OCI-LY7 (cell line): ENCODE data around the gene KANK2. TPM values are rescaled to one million over a fixed set of nuclear protein-coding genes. Genes with fewer than 3 reads are reported as not detected.
A peak's percentile ranks its signal among the peaks of the same experiment; 100 is the strongest.

ENCODE experiments used
- BruUV-seq: library from RNA; stranded (reverse); fragments of 400-500 nt; replicated peaks from 2 replicates; lab custom pipeline; 2021; lab: Mats Ljungman, UMichigan
- CTCF ChIA-PET: fragments of 300-600 bp; sonication (Branson Sonifier 250); formaldehyde crosslinking; loops from one replicate; lab custom pipeline; 2022; ENCODE audit warnings: antibody characterized with exemption; ENCODE audit not compliant: unreplicated experiment; lab: Charles Lee
- POLR2A ChIA-PET: fragments of 300-600 bp; sonication (Branson Sonifier 250); formaldehyde crosslinking; loops from one replicate; lab custom pipeline; 2022; ENCODE audit warnings: antibody characterized with exemption; lab: Charles Lee
- DNase-seq: peaks from one replicate; pipeline ENCODE4 v3.0.0-alpha.2; 2015; ENCODE audit warnings: low spot score
- H2AFZ ChIP-seq: fragments of 200-600 bp; sonication (generic), shearing (Covaris generic); 2 replicates; pipeline ENCODE4 v1.6.1; 2014; ENCODE audit warnings: mild to moderate bottlenecking, antibody characterized with exemption, low read length, moderate library complexity
- H3K27ac ChIP-seq: fragments of 200-600 bp; sonication (generic); 2 replicates; pipeline ENCODE4 v1.5.1; 2014; ENCODE audit warnings: mixed run types, low read depth, mild to moderate bottlenecking, moderate library complexity, low read length, inconsistent platforms; ENCODE audit not compliant: poor library complexity, severe bottlenecking
- H3K36me3 ChIP-seq: fragments of 200-600 bp; sonication (generic); 2 replicates; pipeline ENCODE4 v1.6.1; 2014; ENCODE audit warnings: mild to moderate bottlenecking, antibody characterized with exemption, low read length, moderate library complexity, mixed read lengths; ENCODE audit not compliant: insufficient read depth
- H3K4me1 ChIP-seq: fragments of 200-600 bp; sonication (generic); 2 replicates; pipeline ENCODE4 v1.5.1; 2014; ENCODE audit warnings: mild to moderate bottlenecking, low read length; ENCODE audit not compliant: insufficient read depth, poor library complexity, severe bottlenecking
- H3K4me2 ChIP-seq: fragments of 200-600 bp; sonication (generic); 2 replicates; pipeline ENCODE4 v1.6.1; 2014; ENCODE audit warnings: mild to moderate bottlenecking, low read length
- H3K4me3 ChIP-seq: fragments of 200-600 bp; sonication (generic); 2 replicates; pipeline ENCODE4 v1.5.1; 2014; ENCODE audit warnings: mild to moderate bottlenecking, low read depth, low read length; ENCODE audit not compliant: poor library complexity, severe bottlenecking
- H3K79me2 ChIP-seq: fragments of 200-600 bp; sonication (generic); 2 replicates; pipeline ENCODE4 v1.6.1; 2016; ENCODE audit warnings: low read depth, mild to moderate bottlenecking, low read length, moderate library complexity, mixed read lengths; ENCODE audit not compliant: insufficient read depth
- H3K9me2 ChIP-seq: fragments of 200-600 bp; sonication (generic); 2 replicates; pipeline ENCODE4 v1.6.1; 2016; ENCODE audit warnings: mild to moderate bottlenecking, low read length, mixed read lengths; ENCODE audit not compliant: insufficient read depth
- H3K9me3 ChIP-seq: fragments of 200-600 bp; sonication (generic); 2 replicates; pipeline ENCODE4 v1.6.1; 2014; ENCODE audit warnings: mild to moderate bottlenecking, mixed run types, low read length, mixed read lengths
- H4K20me1 ChIP-seq: fragments of 200-600 bp; sonication (generic); 2 replicates; pipeline ENCODE4 v1.6.1; 2014; ENCODE audit warnings: mild to moderate bottlenecking, antibody characterized with exemption, low read length, moderate library complexity, mixed read lengths; ENCODE audit not compliant: insufficient read depth
- EZH2phosphoT487 ChIP-seq: fragments of 200-600 bp; sonication (generic); IDR thresholded peaks from 2 replicates; pipeline ENCODE4 v1.6.1; 2018; ENCODE audit warnings: low read depth, borderline replicate concordance, mild to moderate bottlenecking, mixed run types, antibody characterized with exemption, low read length, moderate library complexity, mixed read lengths
- intact Hi-C: fragments of 100-400 bp; cut with micrococcal nuclease; formaldehyde crosslinking; loops from one replicate; pipeline ENCODE4 v1.10.0; 2022; ENCODE audit not compliant: unreplicated experiment
- total RNA-seq, 2 experiments: library from RNA; depleted of rRNA in 1 of 2; stranded (reverse); fragments of >200 nt in 1 of 2; shearing (Covaris generic) in 1 of 2; gene quantifications; 2 replicates each; pipeline ENCODE4 v1.2.3, GENCODE V29; 2014 to 2022
- TF ChIP-seq, protein P1 (sequence below): fragments of 200-600 bp; sonication (generic); conservative IDR thresholded peaks from 2 replicates; pipeline ENCODE4 v1.5.1; 2014; ENCODE audit warnings: mild to moderate bottlenecking, antibody characterized with exemption, low read length, moderate library complexity, mixed read lengths

The KANK2 gene
- total RNA-seq, 2 experiments from 2014 or later, result 174 to 186 TPM

- H4K20me1 ChIP-seq, result no peaks in the 10 kb centered on the region
- ChIA-PET POLR2A (interaction anchor here (0.7 to 1.4 kb wide), 3 partner anchors 10 to 221 kb away, joined by 3 to 5 read pairs (median 3); no protein-coding TSS in a partner anchor), CTCF (no interaction called here)
- H3K79me2 ChIP-seq, result peaks cover 60% of the 10 kb centered on the region
- peak overlapping the region; percentile 58 for H3K4me3 ChIP-seq
- BruUV-seq, result no TSS peak
- H3K27ac ChIP-seq, result peak overlapping the region; percentile 95
- H3K9me2 ChIP-seq, result no peaks in the 10 kb centered on the region
- peak overlapping the region; percentile 63 for H3K4me2 ChIP-seq
- peaks cover 80% of the 10 kb centered on the region for H3K4me1 ChIP-seq
- H2AFZ ChIP-seq, result no peak overlapping the region
- TF ChIP-seq, protein P1, sequence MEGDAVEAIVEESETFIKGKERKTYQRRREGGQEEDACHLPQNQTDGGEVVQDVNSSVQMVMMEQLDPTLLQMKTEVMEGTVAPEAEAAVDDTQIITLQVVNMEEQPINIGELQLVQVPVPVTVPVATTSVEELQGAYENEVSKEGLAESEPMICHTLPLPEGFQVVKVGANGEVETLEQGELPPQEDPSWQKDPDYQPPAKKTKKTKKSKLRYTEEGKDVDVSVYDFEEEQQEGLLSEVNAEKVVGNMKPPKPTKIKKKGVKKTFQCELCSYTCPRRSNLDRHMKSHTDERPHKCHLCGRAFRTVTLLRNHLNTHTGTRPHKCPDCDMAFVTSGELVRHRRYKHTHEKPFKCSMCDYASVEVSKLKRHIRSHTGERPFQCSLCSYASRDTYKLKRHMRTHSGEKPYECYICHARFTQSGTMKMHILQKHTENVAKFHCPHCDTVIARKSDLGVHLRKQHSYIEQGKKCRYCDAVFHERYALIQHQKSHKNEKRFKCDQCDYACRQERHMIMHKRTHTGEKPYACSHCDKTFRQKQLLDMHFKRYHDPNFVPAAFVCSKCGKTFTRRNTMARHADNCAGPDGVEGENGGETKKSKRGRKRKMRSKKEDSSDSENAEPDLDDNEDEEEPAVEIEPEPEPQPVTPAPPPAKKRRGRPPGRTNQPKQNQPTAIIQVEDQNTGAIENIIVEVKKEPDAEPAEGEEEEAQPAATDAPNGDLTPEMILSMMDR, result no peak
- DNase-seq, result no peak
- peaks cover 67% of the 10 kb centered on the region for H3K36me3 ChIP-seq
- H3K9me3 ChIP-seq, result no peaks in the 10 kb centered on the region
- intact Hi-C loops, result loop anchor here (5.0 to 10.0 kb wide), 3 partner anchors 146 to 538 kb away; partner anchors contain the start of gene ILF3
These were observed 4.1 kb downstream of the KANK2 start for GRCh38 chr19:11192957-11193939.

GRCh38 chr19:11191934-11192333 lies 5.4 kb downstream of the KANK2 start:
- intact Hi-C loops, result loop anchor here (5.0 to 10.0 kb wide), 3 partner anchors 145 to 537 kb away; partner anchors contain the start of gene ILF3

More at GRCh38 chr19:11191934-11192333, 5.4 kb downstream of the KANK2 start:
- Histone ChIP-seq H3K36me3 (peaks cover 80% of the 10 kb centered on the region), H3K9me3 (no peaks in the 10 kb centered on the region), H3K27ac (peak overlapping the region; percentile 95), H3K4me1 (peaks cover 87% of the 10 kb centered on the region), H3K4me3 (peak overlapping the region; percentile 58), H3K4me2 (peak overlapping the region; percentile 63), H3K79me2 (peaks cover 65% of the 10 kb centered on the region), H4K20me1 (no peaks in the 10 kb centered on the region), H3K9me2 (no peaks in the 10 kb centered on the region), H2AFZ (no peak overlapping the region; the same call in 1 of the 2 replicates)
- BruUV-seq, result no TSS peak
- TF ChIP-seq, protein P1, result no peak
- no peak for TF ChIP-seq EZH2phosphoT487
- DNase-seq, result peak; percentile 96
- CTCF ChIA-PET, result no interaction called here
- POLR2A ChIA-PET, result interaction anchor here (0.9 to 1.9 kb wide), 3 partner anchors 9 to 43 kb away, joined by 3 to 6 read pairs (median 4); partner anchors contain the start of gene SPC24
